Activated T-helper 2 cell treated with anti-CD3 and anti-CD28 coated beads, Interferon-gamma antibody, Interleukin-2, Interleukin-4, amounts not matched to agents 10 μg/mL and 5 μg/mL and 100 μg/mL, durations not matched to agents 14 hours and 24 hours and 36 hours (primary cell): Measurements from ENCODE around the gene GATA3. TPM values are rescaled to one million over a fixed set of nuclear protein-coding genes. Genes with fewer than 3 reads are reported as not detected.
A peak's percentile ranks its signal among the peaks of the same experiment; 100 is the strongest.

Source experiments
- DNase-seq: peaks from one replicate; pipeline ENCODE4 v3.0.0; 2021; ENCODE audit warnings: low spot score
- H3K27ac Mint-ChIP-seq: one replicate; pipeline ENCODE4 v1.8.0; 2021; ENCODE audit warnings: mixed read lengths
- H3K27me3 Mint-ChIP-seq: one replicate; pipeline ENCODE4 v1.8.0; 2021; ENCODE audit warnings: low read depth, mixed read lengths
- H3K36me3 Mint-ChIP-seq: one replicate; pipeline ENCODE4 v1.8.0; 2021; ENCODE audit warnings: low read depth, mixed read lengths
- H3K4me1 Mint-ChIP-seq: one replicate; pipeline ENCODE4 v1.8.0; 2021; ENCODE audit warnings: low read depth, mixed read lengths
- H3K4me3 Mint-ChIP-seq: one replicate; pipeline ENCODE4 v1.8.0; 2021; ENCODE audit warnings: low read depth, mild to moderate bottlenecking, moderate library complexity, mixed read lengths
- H3K9me3 Mint-ChIP-seq: one replicate; pipeline ENCODE4 v1.8.0; 2021; ENCODE audit warnings: mixed read lengths
- intact Hi-C: fragments of 100-400 bp; cut with micrococcal nuclease; formaldehyde crosslinking; loops from one replicate; pipeline ENCODE4 v1.15.1; 2023
- total RNA-seq: library from RNA; stranded (reverse); gene quantifications from 2 replicates; pipeline ENCODE4 v1.2.3, GENCODE V29; 2022

The GATA3 gene
- total RNA-seq, 1 donor from 2014 or later: 293 TPM

- intact Hi-C loops: loop anchor here (1.0 to 10.0 kb wide), 2 partner anchors 8 to 2003 kb away; no protein-coding TSS in a partner anchor
- Mint-ChIP-seq H3K9me3 (no peaks in the 10 kb centered on the region), H3K4me1 (peaks cover 36% of the 10 kb centered on the region), H3K27me3 (no peaks in the 10 kb centered on the region), H3K4me3 (peak overlapping the region; percentile 92), H3K36me3 (peaks cover 94% of the 10 kb centered on the region), H3K27ac (peak overlapping the region; percentile 94)
- DNase-seq: no peak
These were observed 3.3 kb downstream of the GATA3 start for GRCh38 chr10:8057636-8058273.

DNA sequence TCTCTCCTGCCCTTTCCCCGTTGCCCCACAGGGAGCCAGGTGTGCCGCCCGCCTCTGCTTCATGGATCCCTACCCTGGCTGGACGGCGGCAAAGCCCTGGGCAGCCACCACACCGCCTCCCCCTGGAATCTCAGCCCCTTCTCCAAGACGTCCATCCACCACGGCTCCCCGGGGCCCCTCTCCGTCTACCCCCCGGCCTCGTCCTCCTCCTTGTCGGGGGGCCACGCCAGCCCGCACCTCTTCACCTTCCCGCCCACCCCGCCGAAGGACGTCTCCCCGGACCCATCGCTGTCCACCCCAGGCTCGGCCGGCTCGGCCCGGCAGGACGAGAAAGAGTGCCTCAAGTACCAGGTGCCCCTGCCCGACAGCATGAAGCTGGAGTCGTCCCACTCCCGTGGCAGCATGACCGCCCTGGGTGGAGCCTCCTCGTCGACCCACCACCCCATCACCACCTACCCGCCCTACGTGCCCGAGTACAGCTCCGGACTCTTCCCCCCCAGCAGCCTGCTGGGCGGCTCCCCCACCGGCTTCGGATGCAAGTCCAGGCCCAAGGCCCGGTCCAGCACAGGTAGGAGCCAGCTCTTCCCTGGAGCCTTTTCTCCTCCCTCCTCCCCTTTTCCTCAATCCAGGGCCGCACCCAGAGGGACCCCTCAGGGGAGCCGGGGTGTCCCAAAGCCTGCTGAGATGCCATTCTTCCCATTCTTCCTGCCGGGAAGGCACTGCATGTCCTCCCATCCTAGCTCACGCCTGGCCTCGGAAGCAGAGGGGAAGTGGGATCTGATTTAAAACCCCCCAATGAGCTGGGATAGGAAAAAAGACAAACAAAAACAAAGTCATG, 4.0 kb downstream of the GATA3 start:
- intact Hi-C loops: loop anchor here (10.0 kb wide), 1 partner anchor 2004 kb away; no protein-coding TSS in a partner anchor
- Mint-ChIP-seq H3K4me1 (peaks cover 38% of the 10 kb centered on the region), H3K27ac (peak overlapping the region; percentile 94), H3K27me3 (no peaks in the 10 kb centered on the region), H3K4me3 (peak overlapping the region; percentile 92), H3K36me3 (peaks cover 96% of the 10 kb centered on the region), H3K9me3 (no peaks in the 10 kb centered on the region)
- DNase-seq: no peak

GRCh38 chr10:8059191-8059936, 4.9 kb downstream of the GATA3 start:
- Mint-ChIP-seq H3K9me3 (no peaks in the 10 kb centered on the region), H3K36me3 (peaks cover 98% of the 10 kb centered on the region), H3K27ac (peak overlapping the region; percentile 94), H3K27me3 (no peaks in the 10 kb centered on the region), H3K4me1 (peaks cover 46% of the 10 kb centered on the region), H3K4me3 (peak overlapping the region; percentile 92)
- DNase-seq: no peak
- intact Hi-C loops: loop anchor here (10.0 kb wide), 1 partner anchor 2005 kb away; no protein-coding TSS in a partner anchor

DNA sequence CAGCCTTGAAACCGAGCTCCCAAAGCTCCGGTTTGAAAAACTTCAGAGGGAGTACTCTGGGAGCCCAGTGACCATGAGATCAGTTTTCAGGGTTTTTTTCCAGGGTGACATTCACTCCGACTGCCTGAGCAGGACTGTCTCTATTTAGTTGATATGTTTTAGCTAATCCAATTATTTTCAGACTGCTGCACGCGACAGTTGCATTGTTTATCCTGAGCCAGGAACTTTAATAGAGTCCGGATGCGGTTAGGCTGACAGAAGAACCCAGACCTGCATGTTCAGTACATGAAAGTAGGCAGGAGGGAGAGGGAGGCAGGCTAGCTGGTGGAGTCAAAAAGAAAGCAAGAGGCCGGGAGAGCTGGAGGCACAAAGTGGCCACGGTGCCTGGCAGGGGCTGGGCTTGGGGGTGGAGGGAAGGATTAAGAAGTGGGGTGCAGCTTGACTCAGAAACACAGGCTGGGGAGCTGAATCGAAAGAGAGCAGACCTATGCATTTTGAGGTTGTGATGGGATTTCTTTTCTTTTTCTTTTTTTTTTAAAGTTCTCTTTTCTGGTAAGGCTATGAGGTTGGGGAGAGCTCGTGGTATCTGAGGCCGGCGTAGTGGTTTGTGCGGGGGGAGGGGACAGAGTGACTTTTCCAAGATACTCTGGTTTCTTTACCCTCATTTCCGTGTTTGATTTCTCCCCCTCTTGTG, 5.7 kb downstream of the GATA3 start:
- DNase-seq: peak; percentile 81
- Mint-ChIP-seq H3K27ac (peak overlapping the region; percentile 94), H3K4me1 (peaks cover 50% of the 10 kb centered on the region), H3K36me3 (peaks cover 99% of the 10 kb centered on the region), H3K27me3 (no peaks in the 10 kb centered on the region), H3K4me3 (peak overlapping the region; percentile 92), H3K9me3 (no peaks in the 10 kb centered on the region)
- intact Hi-C loops: loop anchor here (2.0 to 5.0 kb wide), 5 partner anchors 183 to 772 kb away; no protein-coding TSS in a partner anchor

GRCh38 chr10:8060704-8061121, 6.2 kb downstream of the GATA3 start:
- Mint-ChIP-seq H3K9me3 (no peaks in the 10 kb centered on the region), H3K36me3 (peaks cover 98% of the 10 kb centered on the region), H3K4me3 (peak overlapping the region; percentile 92), H3K27ac (peak overlapping the region; percentile 94), H3K4me1 (peaks cover 54% of the 10 kb centered on the region), H3K27me3 (no peaks in the 10 kb centered on the region)
- no peak for DNase-seq
- intact Hi-C loops: loop anchor here (2.0 to 5.0 kb wide), 5 partner anchors 182 to 772 kb away; no protein-coding TSS in a partner anchor

DNA sequence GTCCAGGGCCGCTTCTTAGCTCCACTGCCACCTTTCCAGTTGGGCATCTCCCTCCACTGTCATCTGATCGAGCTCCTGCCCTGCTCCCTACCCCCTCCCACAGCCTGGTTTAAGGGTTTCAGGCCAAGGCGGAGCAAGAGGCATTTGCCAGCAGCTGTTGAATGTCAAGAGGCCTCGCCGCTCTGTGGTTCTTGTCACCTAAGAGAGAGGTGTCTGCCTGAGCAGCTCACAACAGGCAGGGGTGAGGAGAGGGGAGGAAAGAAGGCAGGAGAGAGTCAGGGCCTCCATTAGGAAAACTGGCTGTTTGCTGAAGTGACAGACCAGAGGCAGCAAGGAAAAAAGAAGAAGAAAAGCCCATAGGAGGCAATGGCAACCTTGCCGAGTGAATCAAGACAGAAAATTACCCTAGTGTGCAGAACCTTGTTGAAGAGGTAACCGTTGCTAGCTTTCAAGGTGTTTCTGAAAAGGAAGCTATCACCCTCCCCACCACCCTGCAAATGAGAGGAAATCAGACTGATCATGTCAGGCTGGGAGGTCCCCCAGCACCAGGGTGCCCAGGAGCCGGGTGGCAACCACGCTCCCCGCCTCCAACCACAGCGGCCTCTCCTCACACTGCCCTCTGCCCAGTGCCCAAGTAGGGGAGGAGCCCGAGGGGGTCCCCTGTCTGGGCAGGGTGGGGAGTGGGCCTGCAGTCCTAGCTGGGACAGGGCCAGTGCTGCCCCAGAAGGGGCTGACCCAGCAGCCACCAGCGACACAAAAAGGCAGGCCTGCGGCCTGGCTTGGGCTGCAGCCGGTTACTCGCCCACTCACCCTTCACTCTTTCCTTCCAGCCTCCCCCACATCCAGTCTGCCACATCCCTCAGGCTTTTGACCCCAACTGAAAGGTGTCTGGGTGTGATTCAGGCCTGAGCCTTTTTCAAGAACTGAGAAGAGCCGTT, 7.1 kb downstream of the GATA3 start:
- no peaks in the 10 kb centered on the region for H3K27me3 Mint-ChIP-seq

DNA sequence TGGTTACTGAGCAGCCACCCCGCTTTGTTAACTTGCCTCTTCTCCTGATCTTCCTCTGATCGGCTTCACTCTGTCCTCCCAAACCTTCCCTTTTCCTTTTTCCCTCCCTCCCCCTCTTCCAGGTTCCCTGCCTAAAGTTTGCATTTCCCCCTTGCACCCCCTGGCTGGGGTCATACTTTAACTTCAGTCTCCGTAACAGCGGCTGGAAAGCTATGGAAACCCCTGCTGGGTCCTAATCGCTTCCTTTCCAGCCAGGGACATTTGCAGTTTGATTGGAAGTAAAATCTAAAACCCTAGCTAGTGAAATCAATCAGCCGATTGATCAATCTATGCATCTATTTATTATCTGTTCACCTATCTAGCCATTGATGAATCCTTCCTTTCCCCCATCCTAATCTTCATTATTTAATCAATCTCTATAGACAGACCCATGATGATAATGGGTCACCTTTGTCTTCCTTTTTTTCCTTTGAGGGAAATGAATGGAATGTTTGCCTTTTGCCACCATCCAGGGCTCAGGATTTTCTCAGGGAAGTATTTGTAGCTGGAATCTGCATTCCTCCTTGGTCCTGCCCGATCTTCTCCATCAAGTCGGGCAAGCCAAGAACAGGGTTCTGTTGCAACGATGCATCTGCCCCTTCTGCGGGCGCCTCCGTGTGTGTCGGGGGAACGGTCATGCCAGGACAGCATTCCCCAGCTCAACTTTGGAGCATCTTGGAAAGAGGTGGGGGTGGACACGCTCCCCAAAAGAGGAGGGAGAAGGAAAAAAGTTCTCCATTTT, 8.8 kb downstream of the GATA3 start:
- Mint-ChIP-seq H3K4me1 (peaks cover 79% of the 10 kb centered on the region), H3K4me3 (peak overlapping the region; percentile 92), H3K36me3 (peaks cover 98% of the 10 kb centered on the region), H3K9me3 (no peaks in the 10 kb centered on the region), H3K27ac (peak overlapping the region; percentile 90), H3K27me3 (no peaks in the 10 kb centered on the region)
- intact Hi-C loops: loop anchor here (2.0 to 5.0 kb wide), 2 partner anchors 15 to 769 kb away; no protein-coding TSS in a partner anchor
- no peak for DNase-seq

More for the DNA sequence above, 7.1 kb downstream of the GATA3 start:
- DNase-seq: no peak
- H3K4me1 Mint-ChIP-seq: peaks cover 62% of the 10 kb centered on the region
- intact Hi-C loops: loop anchor here (1.0 to 5.0 kb wide), 7 partner anchors 13 to 771 kb away; no protein-coding TSS in a partner anchor
- H3K4me3 Mint-ChIP-seq: peak overlapping the region; percentile 92
- H3K27ac Mint-ChIP-seq: peak overlapping the region; percentile 94
- H3K36me3 Mint-ChIP-seq: peaks cover 98% of the 10 kb centered on the region
- H3K9me3 Mint-ChIP-seq: no peaks in the 10 kb centered on the region

- intact Hi-C loops: loop anchor here (2.0 to 5.0 kb wide), 2 partner anchors 15 to 768 kb away; no protein-coding TSS in a partner anchor
- peaks cover 84% of the 10 kb centered on the region for H3K4me1 Mint-ChIP-seq
These were observed 9.4 kb downstream of the GATA3 start for GRCh38 chr10:8063935-8064334.

GRCh38 chr10:8064436-8064835, 9.9 kb downstream of the GATA3 start:
- H3K9me3 Mint-ChIP-seq: no peaks in the 10 kb centered on the region
- H3K27me3 Mint-ChIP-seq: no peaks in the 10 kb centered on the region
- peak overlapping the region; percentile 92 for H3K4me3 Mint-ChIP-seq
- H3K4me1 Mint-ChIP-seq: peaks cover 85% of the 10 kb centered on the region
- intact Hi-C loops: loop anchor here (5.0 kb wide), 1 partner anchor 768 kb away; no protein-coding TSS in a partner anchor
- peaks cover 98% of the 10 kb centered on the region for H3K36me3 Mint-ChIP-seq
- H3K27ac Mint-ChIP-seq: peak overlapping the region; percentile 69
- no peak for DNase-seq

More at GRCh38 chr10:8063935-8064334, 9.4 kb downstream of the GATA3 start:
- Mint-ChIP-seq H3K27ac (peak overlapping the region; percentile 90), H3K36me3 (peaks cover 98% of the 10 kb centered on the region), H3K27me3 (no peaks in the 10 kb centered on the region), H3K4me3 (peak overlapping the region; percentile 92), H3K9me3 (no peaks in the 10 kb centered on the region)
- no peak for DNase-seq

DNA sequence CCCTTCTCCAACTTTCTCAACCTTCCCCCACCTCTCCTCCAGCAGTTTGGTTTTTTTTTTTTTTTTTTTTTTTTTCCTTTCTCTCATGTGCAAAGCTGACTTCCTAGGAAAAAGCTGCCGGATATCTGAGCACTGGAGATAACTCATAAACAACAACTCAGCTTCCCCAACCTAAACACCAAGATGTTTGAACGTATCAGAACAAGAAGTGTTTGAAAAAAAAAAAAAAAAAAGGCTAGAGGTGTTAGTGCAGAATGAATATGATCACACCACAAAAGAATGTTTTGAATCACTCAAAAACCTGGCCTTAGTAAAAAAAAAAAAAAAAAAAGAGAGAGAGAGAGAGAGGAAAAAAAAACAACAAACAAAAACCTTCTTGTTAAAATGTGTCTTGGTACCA, 11.2 kb downstream of the GATA3 start:
- Mint-ChIP-seq H3K27me3 (no peaks in the 10 kb centered on the region), H3K4me3 (peak overlapping the region; percentile 92), H3K27ac (peak overlapping the region; percentile 94), H3K9me3 (no peaks in the 10 kb centered on the region), H3K4me1 (peaks cover 87% of the 10 kb centered on the region), H3K36me3 (peaks cover 98% of the 10 kb centered on the region)
- DNase-seq: no peak
- intact Hi-C loops: loop anchor here (1.0 to 5.0 kb wide), 4 partner anchors 11 to 1027 kb away; partner anchors contain the start of gene GATA3
